Measurements from ENCODE around the gene GCKR. TPM values are rescaled to one million over a fixed set of nuclear protein-coding genes. Genes with fewer than 3 reads are reported as not detected.
A peak's percentile ranks its signal among the peaks of the same experiment; 100 is the strongest.

GCKR gene
- total and polyA plus RNA-seq, 2 of the 13 experiments (the other 11 are each of a cell fraction or from before 2014, with no cell fraction given) = 15.2 to 48.3 TPM

DNA sequence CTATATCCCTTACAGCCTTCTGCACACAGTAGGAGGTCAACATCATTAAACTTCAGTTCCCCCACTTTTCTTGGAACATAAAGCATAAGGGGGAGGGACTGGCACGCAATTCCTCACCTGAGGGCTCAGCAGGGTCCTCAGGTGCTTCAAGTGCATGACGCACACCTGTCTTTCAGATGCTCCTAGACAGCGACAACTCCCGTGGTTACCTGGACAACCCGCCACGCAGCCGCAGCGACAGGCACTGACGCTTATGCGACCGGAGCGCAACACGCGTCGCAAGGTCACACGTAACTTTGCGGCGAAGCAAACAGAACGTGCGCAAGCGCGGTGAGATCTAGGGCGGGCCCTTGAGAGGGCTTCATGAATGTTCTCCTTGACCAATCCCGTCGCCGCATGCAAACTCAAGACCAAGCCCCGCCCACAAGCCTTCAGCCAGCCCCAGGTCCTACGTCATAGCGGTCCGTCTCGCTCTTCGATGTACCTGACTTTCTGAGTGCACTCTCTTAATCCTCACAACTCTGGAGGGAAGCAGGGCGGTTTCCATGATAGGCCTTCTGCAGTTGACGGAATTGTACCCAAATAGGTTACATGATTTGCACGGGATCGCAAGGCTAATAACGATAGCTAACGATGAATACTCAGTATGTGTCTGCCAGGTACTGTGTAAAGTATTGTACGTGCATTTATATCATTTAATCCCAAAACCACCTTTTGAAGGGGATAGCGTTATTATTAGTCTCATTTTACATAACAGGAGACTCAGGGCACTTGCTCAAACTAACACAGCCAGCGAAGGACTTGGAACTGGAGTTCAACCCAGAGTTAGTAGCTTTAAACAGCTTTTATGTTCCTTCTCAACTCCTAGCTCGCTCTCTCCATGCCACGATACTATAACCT lies 6.9 kb upstream of the GCKR start, which contains the start of gene IFT172 (continued):
- TF ChIP-seq, protein P1, sequence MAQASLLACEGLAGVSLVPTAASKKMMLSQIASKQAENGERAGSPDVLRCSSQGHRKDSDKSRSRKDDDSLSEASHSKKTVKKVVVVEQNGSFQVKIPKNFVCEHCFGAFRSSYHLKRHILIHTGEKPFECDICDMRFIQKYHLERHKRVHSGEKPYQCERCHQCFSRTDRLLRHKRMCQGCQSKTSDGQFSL (CRISPR knock-in tag; IDR thresholded peaks at IDR 0.05) = no peak
- no peak for TF ChIP-seq ZNF160 (CRISPR knock-in tag; IDR thresholded peaks at IDR 0.05)
- no peak for TF ChIP-seq ZSCAN30 (CRISPR knock-in tag; IDR thresholded peaks at IDR 0.05)
- TF ChIP-seq, protein P2, sequence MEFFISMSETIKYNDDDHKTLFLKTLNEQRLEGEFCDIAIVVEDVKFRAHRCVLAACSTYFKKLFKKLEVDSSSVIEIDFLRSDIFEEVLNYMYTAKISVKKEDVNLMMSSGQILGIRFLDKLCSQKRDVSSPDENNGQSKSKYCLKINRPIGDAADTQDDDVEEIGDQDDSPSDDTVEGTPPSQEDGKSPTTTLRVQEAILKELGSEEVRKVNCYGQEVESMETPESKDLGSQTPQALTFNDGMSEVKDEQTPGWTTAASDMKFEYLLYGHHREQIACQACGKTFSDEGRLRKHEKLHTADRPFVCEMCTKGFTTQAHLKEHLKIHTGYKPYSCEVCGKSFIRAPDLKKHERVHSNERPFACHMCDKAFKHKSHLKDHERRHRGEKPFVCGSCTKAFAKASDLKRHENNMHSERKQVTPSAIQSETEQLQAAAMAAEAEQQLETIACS (CRISPR knock-in tag; IDR thresholded peaks at IDR 0.05) = no peak
- TF ChIP-seq DR1 (CRISPR knock-in tag; IDR thresholded peaks at IDR 0.05) = no peak
- TF ChIP-seq SNAPC4 (CRISPR knock-in tag; IDR thresholded peaks at IDR 0.05) = peak; percentile 52; the same call in 1 of the 2 replicates
- TF ChIP-seq RBM22 (optimal IDR thresholded peaks at IDR 0.05; ENCODE audit: low read length) = no peak
- TF ChIP-seq ZNF30 (CRISPR knock-in tag; IDR thresholded peaks at IDR 0.05) = no peak
- TF ChIP-seq ZSCAN12 (CRISPR knock-in tag; IDR thresholded peaks at IDR 0.05) = no peak
- no peak for TF ChIP-seq ZNF205 (CRISPR knock-in tag; IDR thresholded peaks at IDR 0.05)
- no peak for TF ChIP-seq ZSCAN5A (CRISPR knock-in tag; IDR thresholded peaks at IDR 0.05; ENCODE audit: borderline replicate concordance)
- TF ChIP-seq ZNF713 (CRISPR knock-in tag; IDR thresholded peaks at IDR 0.05) = no peak
- peak; percentile 53 for TF ChIP-seq ZNF781 (CRISPR knock-in tag; IDR thresholded peaks at IDR 0.05; ENCODE audit: borderline replicate concordance, not compliant biosample characterization)
- TF ChIP-seq HMG20B (CRISPR knock-in tag; conservative IDR thresholded peaks at IDR 0.05) = no peak
- TF ChIP-seq HBP1 (CRISPR knock-in tag; IDR thresholded peaks at IDR 0.05; ENCODE audit: low read depth) = peak; percentile 94; the same call in 1 of the 2 replicates
- no peak for TF ChIP-seq RAD51 (IDR thresholded peaks at IDR 0.05; ENCODE audit: borderline replicate concordance)

Measured in HepG2 (cell line).